ENCODE results near the gene EBNA1BP2. TPM values are rescaled to one million over a fixed set of nuclear protein-coding genes. Genes with fewer than 3 reads are reported as not detected.

Gene EBNA1BP2
- 170 to 195 TPM (median 177 TPM) in 5 replicates for total RNA-seq (2022; extraction: Qiagen RNA extraction)

GRCh38 chr1:43171876-43172526 is at the start of gene EBNA1BP2, which contains the start of gene CFAP57:
TSS of gene EBNA1BP2 (minus strand) at chr1:43172290. CDS start at chr1:43172118, 172 bp downstream.
TSS of gene CFAP57 (plus strand) at chr1:43172330. CDS start at chr1:43172754, 424 bp downstream.

Other genes with a start within 250 kb of the EBNA1BP2 start
- 94.7 to 148 TPM (median 113 TPM) in 5 replicates for gene SLC2A1, start 213.4 kb downstream of the EBNA1BP2 start, total RNA-seq (2022; extraction: Qiagen RNA extraction)
- gene CFAP57, start within 50 bp of the EBNA1BP2 start, total RNA-seq (2022; extraction: Qiagen RNA extraction), result 0.20 to 0.53 TPM (median 0.38 TPM) in 5 replicates
- gene TMEM125, start 97.7 kb upstream of the EBNA1BP2 start, total RNA-seq (2022; extraction: Qiagen RNA extraction), result 0.05 TPM in 1 of 5 replicates, not detected in the others
- gene C1orf210, start 113.3 kb upstream of the EBNA1BP2 start, total RNA-seq (2022; extraction: Qiagen RNA extraction), result 0.07 TPM in 1 of 5 replicates, not detected in the others
- gene TIE1, start 128.7 kb upstream of the EBNA1BP2 start, total RNA-seq (2022; extraction: Qiagen RNA extraction), result 0.06 to 0.12 TPM (median 0.08 TPM) in 4 of 5 replicates, not detected in the other
- gene MPL, start 165.5 kb upstream of the EBNA1BP2 start, total RNA-seq (2022; extraction: Qiagen RNA extraction), result 0.08 to 0.31 TPM (median 0.17 TPM) in 4 of 5 replicates, not detected in the other
- gene CDC20, start 186.7 kb upstream of the EBNA1BP2 start, total RNA-seq (2022; extraction: Qiagen RNA extraction), result 179 to 207 TPM (median 198 TPM) in 5 replicates
- gene ELOVL1, start 195.7 kb upstream of the EBNA1BP2 start, total RNA-seq (2022; extraction: Qiagen RNA extraction), result 138 to 155 TPM (median 146 TPM) in 5 replicates
- gene MED8, start 217.5 kb upstream of the EBNA1BP2 start, total RNA-seq (2022; extraction: Qiagen RNA extraction), result 35.0 to 37.4 TPM (median 35.4 TPM) in 5 replicates
- 5.9 to 7.2 TPM (median 6.3 TPM) in 5 replicates for gene SZT2, start 217.6 kb upstream of the EBNA1BP2 start, total RNA-seq (2022; extraction: Qiagen RNA extraction)